HUES6 (cell line): ENCODE data around the gene PROM1.

ENCODE experiments used
- H3K27ac ChIP-seq: 2 replicates; pipeline ENCODE4 v1.7.0; 2013; ENCODE audit warnings: low read depth, mild to moderate bottlenecking, low read length, inconsistent platforms
- H3K27me3 ChIP-seq: 2 replicates; pipeline ENCODE4 v1.6.1; 2013; ENCODE audit warnings: low read length; ENCODE audit not compliant: control insufficient read depth, insufficient read depth
- H3K36me3 ChIP-seq: 2 replicates; pipeline ENCODE4 v1.6.1; 2013; ENCODE audit warnings: low read length; ENCODE audit not compliant: control insufficient read depth, insufficient read depth
- H3K4me1 ChIP-seq: 2 replicates; pipeline ENCODE4 v1.6.1; 2013; ENCODE audit warnings: low read length; ENCODE audit not compliant: control insufficient read depth, insufficient read depth
- H3K4me3 ChIP-seq: 2 replicates; pipeline ENCODE4 v1.5.1; 2013; ENCODE audit warnings: low read depth, low read length
- H3K9ac ChIP-seq: one replicate; pipeline ENCODE4 v1.6.1; 2013; ENCODE audit warnings: mild to moderate bottlenecking, low read length
- H3K9me3 ChIP-seq: 2 replicates; pipeline ENCODE4 v1.6.1; 2013; ENCODE audit warnings: low read depth, low read length; ENCODE audit not compliant: control insufficient read depth, insufficient read depth

Gene PROM1

GRCh38 chr4:16043642-16044498 lies 40.0 kb downstream of the PROM1 start:
- H3K4me3 ChIP-seq, result no peak overlapping the region
- H3K27me3 ChIP-seq, result no peaks in the 10 kb centered on the region
- H3K9me3 ChIP-seq, result no peaks in the 10 kb centered on the region
- H3K9ac ChIP-seq, result no peak overlapping the region
- H3K27ac ChIP-seq, result no peak overlapping the region
- H3K4me1 ChIP-seq, result peaks cover 33% of the 10 kb centered on the region
- no peaks in the 10 kb centered on the region for H3K36me3 ChIP-seq

- Histone ChIP-seq H3K27ac (no peak overlapping the region), H3K4me1 (peaks cover 66% of the 10 kb centered on the region), H3K36me3 (no peaks in the 10 kb centered on the region), H3K9ac (no peak overlapping the region), H3K27me3 (no peaks in the 10 kb centered on the region), H3K4me3 (no peak overlapping the region), H3K9me3 (no peaks in the 10 kb centered on the region)
Measured at GRCh38 chr4:16039139-16039538, 44.7 kb downstream of the PROM1 start.

DNA sequence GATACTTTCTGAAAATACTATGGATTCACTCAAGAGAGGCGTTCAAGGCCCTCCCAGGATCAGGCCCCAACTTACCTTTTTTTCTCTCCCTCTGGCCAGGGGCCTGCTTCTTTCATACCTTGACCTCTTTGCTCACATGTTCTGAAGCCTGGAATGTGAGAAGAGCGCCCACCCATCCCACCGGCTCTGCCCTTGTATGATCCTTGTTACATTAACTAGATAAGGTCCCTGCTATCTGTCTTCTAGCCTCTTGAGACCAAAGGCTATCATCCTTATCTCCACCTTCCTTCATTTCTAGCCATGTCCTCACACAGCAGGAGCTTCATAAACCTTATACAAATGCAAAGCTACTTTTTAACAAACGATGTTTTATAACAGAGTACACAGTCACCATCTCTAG lies 45.9 kb downstream of the PROM1 start:
- H3K9ac ChIP-seq, result no peak overlapping the region
- H3K9me3 ChIP-seq, result no peaks in the 10 kb centered on the region
- no peak overlapping the region for H3K27ac ChIP-seq
- H3K4me1 ChIP-seq, result peaks cover 63% of the 10 kb centered on the region
- no peak overlapping the region for H3K4me3 ChIP-seq
- no peaks in the 10 kb centered on the region for H3K27me3 ChIP-seq
- H3K36me3 ChIP-seq, result no peaks in the 10 kb centered on the region

GRCh38 chr4:16035843-16036242 lies 48.0 kb downstream of the PROM1 start:
- Histone ChIP-seq H3K36me3 (no peaks in the 10 kb centered on the region), H3K27me3 (no peaks in the 10 kb centered on the region), H3K27ac (no peak overlapping the region), H3K4me3 (no peak overlapping the region), H3K9me3 (no peaks in the 10 kb centered on the region), H3K9ac (no peak overlapping the region), H3K4me1 (peaks cover 80% of the 10 kb centered on the region)

- Histone ChIP-seq H3K4me3 (no peak overlapping the region), H3K27ac (no peak overlapping the region)
Measured at GRCh38 chr4:16034010-16034748, 49.6 kb downstream of the PROM1 start.

GRCh38 chr4:16032396-16032770 lies 51.4 kb downstream of the PROM1 start:
- no peaks in the 10 kb centered on the region for H3K27me3 ChIP-seq
- H3K36me3 ChIP-seq, result no peaks in the 10 kb centered on the region
- peak overlapping the region; percentile 28; the same call in 1 of the 2 replicates for H3K27ac ChIP-seq
- peaks cover 71% of the 10 kb centered on the region for H3K4me1 ChIP-seq
- peak overlapping the region; percentile 20 for H3K9ac ChIP-seq
- H3K9me3 ChIP-seq, result no peaks in the 10 kb centered on the region
- H3K4me3 ChIP-seq, result no peak overlapping the region

More at GRCh38 chr4:16034010-16034748, 49.6 kb downstream of the PROM1 start:
- H3K4me1 ChIP-seq, result peaks cover 76% of the 10 kb centered on the region
- H3K27me3 ChIP-seq, result no peaks in the 10 kb centered on the region
- no peaks in the 10 kb centered on the region for H3K36me3 ChIP-seq
- no peak overlapping the region for H3K9ac ChIP-seq
- H3K9me3 ChIP-seq, result no peaks in the 10 kb centered on the region

GRCh38 chr4:16031546-16032395 lies 52.1 kb downstream of the PROM1 start:
- no peaks in the 10 kb centered on the region for H3K36me3 ChIP-seq
- peak overlapping the region; percentile 20 for H3K9ac ChIP-seq
- H3K9me3 ChIP-seq, result no peaks in the 10 kb centered on the region
- peak overlapping the region; percentile 28; the same call in 1 of the 2 replicates for H3K27ac ChIP-seq
- no peak overlapping the region for H3K4me3 ChIP-seq
- peaks cover 65% of the 10 kb centered on the region for H3K4me1 ChIP-seq
- H3K27me3 ChIP-seq, result no peaks in the 10 kb centered on the region

GRCh38 chr4:16029886-16030285 lies 53.9 kb downstream of the PROM1 start:
- Histone ChIP-seq H3K9ac (no peak overlapping the region), H3K4me1 (peaks cover 46% of the 10 kb centered on the region), H3K9me3 (no peaks in the 10 kb centered on the region), H3K27ac (peak overlapping the region; percentile 7; the same call in 1 of the 2 replicates), H3K4me3 (no peak overlapping the region), H3K36me3 (no peaks in the 10 kb centered on the region; the same call in 1 of the 2 replicates), H3K27me3 (no peaks in the 10 kb centered on the region)

DNA sequence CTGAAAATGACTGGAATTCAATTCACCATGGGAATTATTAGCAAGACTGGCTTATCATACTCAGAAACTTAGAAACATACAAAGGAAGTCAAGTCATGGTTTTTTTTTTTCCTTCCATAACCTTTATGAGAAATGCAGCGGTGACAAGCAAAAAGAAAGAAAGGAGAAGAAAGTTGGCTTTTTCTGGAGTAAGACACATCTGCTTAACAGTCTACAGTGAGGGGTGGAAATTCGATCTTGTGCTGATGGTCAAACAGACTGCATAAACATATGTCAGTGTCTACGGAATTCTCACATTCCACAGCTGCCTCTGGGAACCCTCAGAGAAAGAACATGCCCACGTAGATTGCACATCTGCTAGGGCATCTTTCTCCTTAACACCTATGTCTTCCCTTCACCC lies 54.6 kb downstream of the PROM1 start:
- Histone ChIP-seq H3K36me3 (peaks cover 4% of the 10 kb centered on the region), H3K9ac (no peak overlapping the region), H3K4me1 (peaks cover 40% of the 10 kb centered on the region), H3K9me3 (no peaks in the 10 kb centered on the region), H3K4me3 (no peak overlapping the region), H3K27me3 (no peaks in the 10 kb centered on the region), H3K27ac (peak overlapping the region; percentile 7; the same call in 1 of the 2 replicates)

GRCh38 chr4:16027626-16028025 lies 56.2 kb downstream of the PROM1 start:
- Histone ChIP-seq H3K36me3 (peaks cover 20% of the 10 kb centered on the region), H3K9ac (no peak overlapping the region), H3K27me3 (no peaks in the 10 kb centered on the region), H3K4me3 (no peak overlapping the region), H3K9me3 (no peaks in the 10 kb centered on the region), H3K4me1 (peaks cover 29% of the 10 kb centered on the region), H3K27ac (no peak overlapping the region)
